HCT116 (cell line): ENCODE data around the gene OR2A12. TPM values are rescaled to one million over a fixed set of nuclear protein-coding genes. Genes with fewer than 3 reads are reported as not detected.
A peak's percentile ranks its signal among the peaks of the same experiment; 100 is the strongest.

ENCODE experiments used
- ATAC-seq: fragments of 200-7000 bp; cut with Tn5 transposase; 2 replicates; pipeline ENCODE4 v1.9.1; 2020; ENCODE audit warnings: mild to moderate bottlenecking, moderate library complexity
- BruUV-seq: library from RNA; stranded (reverse); fragments of 400-500 nt; replicated peaks from 2 replicates; lab custom pipeline; 2021; lab: Mats Ljungman, UMichigan
- CTCF ChIA-PET: fragments of 300-600 bp; sonication (Branson Sonifier 250); formaldehyde crosslinking; loops from one replicate; lab custom pipeline; 2021; ENCODE audit warnings: antibody characterized with exemption; lab: Charles Lee
- POLR2A ChIA-PET: fragments of 300-600, 350-600 bp; sonication (Branson Sonifier 250); formaldehyde crosslinking; loops from one replicate; lab custom pipeline; 2021; ENCODE audit warnings: antibody characterized with exemption; lab: Charles Lee
- RAD21 ChIA-PET, 2 experiments: fragments of 300-600 bp; sonication (Branson Sonifier 250); formaldehyde crosslinking; loops; one replicate each; lab custom pipeline; 2023; ENCODE audit warnings: low total read pairs in 2 of 2; ENCODE audit not compliant: uncharacterized antibody in 2 of 2, unreplicated experiment in 2 of 2, low non-redundant PET in 1 of 2; lab: Charles Lee
- DNase-seq: peaks from one replicate; pipeline ENCODE4 v3.0.0-alpha.2; 2010; ENCODE audit warnings: low read depth, low spot score
- H2AFZ ChIP-seq: fragments of 200-600 bp; shearing (Covaris generic), sonication (generic); 2 replicates; pipeline ENCODE4 v1.6.1; 2017; ENCODE audit warnings: low read depth, mixed run types, mixed read lengths, antibody characterized with exemption, low read length; ENCODE audit not compliant: poor library complexity, severe bottlenecking
- H3K27ac ChIP-seq: 2 replicates; pipeline ENCODE4 v1.5.1; 2012; ENCODE audit warnings: low read depth, low read length
- H3K27me3 ChIP-seq: fragments of 200-600 bp; sonication (generic); 2 replicates; pipeline ENCODE4 v1.6.1; 2016; ENCODE audit warnings: mixed run types, low read length, mixed read lengths; ENCODE audit not compliant: insufficient read depth
- H3K36me3 ChIP-seq, 2 experiments: fragments of 200-500 bp in 1 of 2; fragments of 200-600 bp in 1 of 2; sonication (Bioruptor generic) in 1 of 2; sonication (generic) in 1 of 2; 2 replicates each; pipeline versions ENCODE4 v1.5.1 to v1.6.1; 2014 to 2016; ENCODE audit warnings: low read length in 2 of 2, inconsistent platforms in 1 of 2, mixed read lengths in 1 of 2, mixed run types in 1 of 2; ENCODE audit not compliant: insufficient read depth in 2 of 2, control insufficient read depth in 1 of 2
- H3K4me1 ChIP-seq, 2 experiments: fragments of 200-600 bp in 1 of 2; sonication (generic) in 1 of 2; 2 replicates each; pipeline versions ENCODE4 v1.5.1 to v1.6.1; 2012 to 2017; ENCODE audit warnings: low read length in 2 of 2, inconsistent platforms in 1 of 2, mild to moderate bottlenecking in 1 of 2, mixed read lengths in 1 of 2, mixed run types in 1 of 2, moderate library complexity in 1 of 2; ENCODE audit not compliant: insufficient read depth in 2 of 2, control insufficient read depth in 1 of 2
- H3K4me2 ChIP-seq: fragments of 200-600 bp; sonication (generic); 2 replicates; pipeline ENCODE4 v1.6.1; 2017; ENCODE audit warnings: mixed run types, low read length, mixed read lengths
- H3K4me3 ChIP-seq, 2 experiments: fragments of 200-600 bp in 1 of 2; sonication (generic) in 1 of 2; replicated peaks in 1 of 2; 2 replicates each; pipeline ENCODE4 v1.5.1; 2011 to 2016; ENCODE audit warnings: low read length in 2 of 2, control low read depth in 1 of 2, low read depth in 1 of 2, mild to moderate bottlenecking in 1 of 2, mixed read lengths in 1 of 2, mixed run types in 1 of 2
- H3K79me2 ChIP-seq: fragments of 200-600 bp; sonication (generic); 2 replicates; pipeline ENCODE4 v1.6.1; 2017; ENCODE audit warnings: mild to moderate bottlenecking, mixed run types, low read length, moderate library complexity, mixed read lengths; ENCODE audit not compliant: insufficient read depth
- H3K9ac ChIP-seq: fragments of 200-600 bp; sonication (generic); 2 replicates; pipeline ENCODE4 v1.6.1; 2016; ENCODE audit warnings: low read length, mixed read lengths
- H3K9me2 ChIP-seq: fragments of 200-600 bp; sonication (generic), shearing (Covaris generic); 2 replicates; pipeline ENCODE4 v1.6.1; 2017; ENCODE audit warnings: mixed run types, mild to moderate bottlenecking, moderate library complexity; ENCODE audit not compliant: insufficient read depth
- H3K9me3 ChIP-seq, 2 experiments: fragments of 200-500 bp in 1 of 2; fragments of 200-600 bp in 1 of 2; sonication (Bioruptor generic) in 1 of 2; sonication (generic) in 1 of 2; 2 replicates each; pipeline ENCODE4 v1.6.1; 2014 to 2017; ENCODE audit warnings: low read length in 2 of 2, mixed read lengths in 2 of 2, inconsistent platforms in 1 of 2, low read depth in 1 of 2, mild to moderate bottlenecking in 1 of 2, mixed run types in 1 of 2, moderate library complexity in 1 of 2; ENCODE audit not compliant: control insufficient read depth in 1 of 2, insufficient read depth in 1 of 2
- H4K20me1 ChIP-seq: fragments of 200-600 bp; sonication (generic), shearing (Covaris generic); 2 replicates; pipeline ENCODE4 v1.6.1; 2017; ENCODE audit warnings: mixed run types, mild to moderate bottlenecking, moderate library complexity; ENCODE audit not compliant: insufficient read depth
- CTCF ChIP-seq, 3 experiments: fragments of 200-600 bp in 1 of 3; sonication (generic) in 1 of 3; IDR thresholded peaks in 2 of 3; conservative IDR thresholded peaks in 1 of 3; 2 replicates each; pipeline ENCODE4 v1.5.1; 2012 to 2017; ENCODE audit warnings: low read depth in 2 of 3, low read length in 2 of 3, antibody characterized with exemption in 1 of 3, borderline replicate concordance in 1 of 3, control low read depth in 1 of 3, mild to moderate bottlenecking in 1 of 3, mixed read lengths in 1 of 3, mixed run types in 1 of 3, moderate library complexity in 1 of 3; ENCODE audit not compliant: insufficient read depth in 1 of 3
- EZH2 ChIP-seq: fragments of 200-600 bp; sonication (generic); IDR thresholded peaks from 2 replicates; pipeline ENCODE4 v1.6.1; 2017; ENCODE audit warnings: antibody characterized with exemption, mixed run types
- EZH2phosphoT487 ChIP-seq: fragments of 200-600 bp; IDR thresholded peaks from 2 replicates; pipeline ENCODE4 v1.6.1; 2018; ENCODE audit warnings: antibody characterized with exemption, borderline replicate concordance
- POLR2A ChIP-seq: IDR thresholded peaks from 2 replicates; pipeline ENCODE4 v1.7.0; 2011; ENCODE audit warnings: borderline replicate concordance; ENCODE audit not compliant: insufficient read depth, insufficient read length; ENCODE audit errors: extremely low read depth
- SIN3A ChIP-seq: IDR thresholded peaks from 2 replicates; pipeline ENCODE4 v1.6.1; 2012; ENCODE audit warnings: low read depth
- TCF7L2 ChIP-seq: IDR thresholded peaks from 2 replicates; pipeline ENCODE4 v1.7.0; 2011; ENCODE audit warnings: borderline replicate concordance, inconsistent platforms; ENCODE audit not compliant: insufficient read depth, insufficient read length; ENCODE audit errors: extremely low read depth
- ZBTB33 ChIP-seq: IDR thresholded peaks from 2 replicates; pipeline ENCODE4 v1.6.1; 2011; ENCODE audit warnings: mild to moderate bottlenecking, low read length, moderate library complexity; ENCODE audit not compliant: insufficient replicate concordance; ENCODE audit errors: extremely low read depth
- ZFX ChIP-seq: fragments of 450-650 bp; IDR thresholded peaks from 2 replicates; pipeline ENCODE4 v1.6.1; 2017
- intact Hi-C: fragments of 100-400 bp; cut with micrococcal nuclease; formaldehyde crosslinking; loops from 2 replicates; pipeline ENCODE4 v1.10.0; 2022
- total RNA-seq: library from RNA; stranded (reverse); gene quantifications from one replicate; pipeline ENCODE4 v1.2.1, GENCODE V29; 2021; ENCODE audit not compliant: unreplicated experiment

Gene OR2A12
- total RNA-seq, 1 experiment from 2014 or later: not detected

GRCh38 chr7:144069953-144070352 is 16.1 kb upstream of the OR2A12 start:
- no peak for DNase-seq
- H2AFZ ChIP-seq: no peak overlapping the region
- no peaks in the 10 kb centered on the region for H4K20me1 ChIP-seq
- no peaks in the 10 kb centered on the region for H3K27me3 ChIP-seq
- no TSS peak for BruUV-seq
- no peaks in the 10 kb centered on the region for H3K4me1 ChIP-seq
- H3K27ac ChIP-seq: no peak overlapping the region
- ChIA-PET CTCF (no interaction called here), POLR2A (no interaction called here), RAD21 (no interaction called here)
- no peaks in the 10 kb centered on the region for H3K9me3 ChIP-seq
- H3K4me3 ChIP-seq: no peak overlapping the region
- intact Hi-C loops: no loop called here
- no peak for ATAC-seq
- H3K36me3 ChIP-seq: no peaks in the 10 kb centered on the region
- no peak overlapping the region for H3K4me2 ChIP-seq
- no peaks in the 10 kb centered on the region for H3K9me2 ChIP-seq
- H3K79me2 ChIP-seq: no peaks in the 10 kb centered on the region
- no peak overlapping the region for H3K9ac ChIP-seq
- TF ChIP-seq SIN3A: no peak
- no peak for TF ChIP-seq POLR2A
- TF ChIP-seq ZBTB33: no peak
- TF ChIP-seq EZH2phosphoT487: no peak
- no peak for TF ChIP-seq ZFX
- TF ChIP-seq EZH2: no peak
- no peak for TF ChIP-seq TCF7L2

GRCh38 chr7:144074374-144074773 is 11.7 kb upstream of the OR2A12 start:
- no peaks in the 10 kb centered on the region for H3K79me2 ChIP-seq
- H3K27ac ChIP-seq: no peak overlapping the region
- CTCF ChIA-PET: no interaction called here
- no peaks in the 10 kb centered on the region for H4K20me1 ChIP-seq
- RAD21 ChIA-PET: no interaction called here
- no peaks in the 10 kb centered on the region for H3K36me3 ChIP-seq
- no peak overlapping the region for H3K9ac ChIP-seq
- ATAC-seq (no peak; the same call in 1 of the 2 replicates), DNase-seq (no peak)
- H3K4me3 ChIP-seq: no peak overlapping the region
- POLR2A ChIA-PET: no interaction called here
- intact Hi-C loops: no loop called here
- no TSS peak for BruUV-seq
- no peaks in the 10 kb centered on the region for H3K9me3 ChIP-seq
- no peak overlapping the region for H3K4me2 ChIP-seq
- H3K9me2 ChIP-seq: no peaks in the 10 kb centered on the region
- TF ChIP-seq CTCF (IDR thresholded peaks at IDR 0.05 in 2 of 3, conservative IDR thresholded peaks at IDR 0.05 in 1 of 3; ENCODE audit: borderline replicate concordance in 1 of 3, insufficient read depth in 1 of 3, low read depth in 2 of 3, low read length in 2 of 3) (peak in 2 of 3 experiments; percentile 8 to 26; a peak in 1 of 6 replicates), EZH2phosphoT487 (no peak), ZBTB33 (no peak)
- no peaks in the 10 kb centered on the region for H3K27me3 ChIP-seq
- H3K4me1 ChIP-seq: no peaks in the 10 kb centered on the region
- H2AFZ ChIP-seq: no peak overlapping the region
